Measurements from ENCODE around the gene NEB.

DNA sequence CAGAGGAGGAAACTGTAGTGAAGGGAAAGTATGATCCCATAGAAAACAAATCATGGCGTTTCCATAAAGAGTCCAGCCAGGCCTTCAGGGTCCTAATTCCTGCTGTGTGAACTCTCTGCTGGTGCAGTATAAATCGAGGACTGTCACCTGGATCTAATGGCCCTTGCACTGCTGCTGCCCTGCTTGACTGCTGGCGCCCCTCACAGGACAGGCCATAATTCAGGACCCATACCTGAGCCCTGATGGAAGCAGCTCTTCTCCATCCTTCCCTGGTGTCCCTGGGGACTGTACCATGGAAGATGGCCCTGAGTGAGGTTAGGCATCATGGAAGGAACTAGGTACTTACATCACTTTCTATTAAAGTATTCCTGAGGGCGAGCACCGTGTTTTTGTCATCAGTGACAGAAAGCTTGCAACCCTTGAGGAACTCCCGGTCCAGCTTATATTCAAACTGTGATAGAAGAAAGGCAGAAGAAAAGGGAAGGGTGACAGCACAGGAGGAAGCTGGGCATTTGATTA is 207.6 kb downstream of the NEB start:
- TF ChIP-seq, protein P1, sequence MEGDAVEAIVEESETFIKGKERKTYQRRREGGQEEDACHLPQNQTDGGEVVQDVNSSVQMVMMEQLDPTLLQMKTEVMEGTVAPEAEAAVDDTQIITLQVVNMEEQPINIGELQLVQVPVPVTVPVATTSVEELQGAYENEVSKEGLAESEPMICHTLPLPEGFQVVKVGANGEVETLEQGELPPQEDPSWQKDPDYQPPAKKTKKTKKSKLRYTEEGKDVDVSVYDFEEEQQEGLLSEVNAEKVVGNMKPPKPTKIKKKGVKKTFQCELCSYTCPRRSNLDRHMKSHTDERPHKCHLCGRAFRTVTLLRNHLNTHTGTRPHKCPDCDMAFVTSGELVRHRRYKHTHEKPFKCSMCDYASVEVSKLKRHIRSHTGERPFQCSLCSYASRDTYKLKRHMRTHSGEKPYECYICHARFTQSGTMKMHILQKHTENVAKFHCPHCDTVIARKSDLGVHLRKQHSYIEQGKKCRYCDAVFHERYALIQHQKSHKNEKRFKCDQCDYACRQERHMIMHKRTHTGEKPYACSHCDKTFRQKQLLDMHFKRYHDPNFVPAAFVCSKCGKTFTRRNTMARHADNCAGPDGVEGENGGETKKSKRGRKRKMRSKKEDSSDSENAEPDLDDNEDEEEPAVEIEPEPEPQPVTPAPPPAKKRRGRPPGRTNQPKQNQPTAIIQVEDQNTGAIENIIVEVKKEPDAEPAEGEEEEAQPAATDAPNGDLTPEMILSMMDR (IDR thresholded peaks at IDR 0.05): no peak
- TF ChIP-seq EP300 (IDR thresholded peaks at IDR 0.05): no peak
- TF ChIP-seq POLR2A (IDR thresholded peaks at IDR 0.05): no peak
